NCI-H128 (cell line): ENCODE data around the gene MAP1B.
"Not testable (repeated sequence)": the region's sequence is repeated elsewhere in the genome, so short reads cannot be mapped to it uniquely, and the experiment has no call there.

Experiments
- DNase-seq: peaks from one replicate; lab custom pipeline; 2025; ENCODE audit not compliant: unreplicated experiment; lab: John Stamatoyannopoulos, UW

Gene MAP1B

GRCh38 chr5:72159501-72159911 lies 52.2 kb downstream of the MAP1B start:
- DNase-seq = no peak

GRCh38 chr5:72160329-72160728 lies 53.1 kb downstream of the MAP1B start:
- no peak for DNase-seq

- DNase-seq = no peak
These were observed 53.7 kb downstream of the MAP1B start for GRCh38 chr5:72160959-72161358.

- DNase-seq = no peak
These were observed 54.7 kb downstream of the MAP1B start for GRCh38 chr5:72161951-72162350.

GRCh38 chr5:72163349-72163983 lies 56.2 kb downstream of the MAP1B start:
- DNase-seq = no peak

- peak; percentile 65 for DNase-seq
These were observed 59.0 kb downstream of the MAP1B start for GRCh38 chr5:72166070-72166979.

GRCh38 chr5:72167257-72167656 lies 60.0 kb downstream of the MAP1B start:
- DNase-seq = no peak

- DNase-seq = no peak
These were observed 60.5 kb downstream of the MAP1B start for GRCh38 chr5:72167804-72168203.

GRCh38 chr5:72170101-72170500 lies 62.8 kb downstream of the MAP1B start:
- no peak for DNase-seq

GRCh38 chr5:72171181-72171580 lies 63.9 kb downstream of the MAP1B start:
- not testable (repeated sequence) for DNase-seq

GRCh38 chr5:72171667-72172066 lies 64.4 kb downstream of the MAP1B start:
- no peak for DNase-seq

GRCh38 chr5:72172786-72173185 lies 65.5 kb downstream of the MAP1B start:
- no peak for DNase-seq

- no peak for DNase-seq
These were observed 70.3 kb downstream of the MAP1B start for GRCh38 chr5:72177538-72177937.

- DNase-seq = no peak
These were observed 71.9 kb downstream of the MAP1B start for GRCh38 chr5:72179028-72179815.

- DNase-seq = no peak
These were observed 72.7 kb downstream of the MAP1B start for GRCh38 chr5:72179816-72180440.

- DNase-seq = no peak
These were observed 73.7 kb downstream of the MAP1B start for GRCh38 chr5:72180925-72181324.

GRCh38 chr5:72182686-72183085 lies 75.4 kb downstream of the MAP1B start:
- no peak for DNase-seq

GRCh38 chr5:72183101-72183520 lies 75.8 kb downstream of the MAP1B start:
- no peak for DNase-seq

- no peak for DNase-seq
These were observed 77.1 kb downstream of the MAP1B start for GRCh38 chr5:72184408-72184807.

GRCh38 chr5:72185496-72186329 lies 78.4 kb downstream of the MAP1B start:
- DNase-seq = no peak
